Measurements from ENCODE around the gene CLCN2. TPM values are rescaled to one million over a fixed set of nuclear protein-coding genes. Genes with fewer than 3 reads are reported as not detected.
A peak's percentile ranks its signal among the peaks of the same experiment; 100 is the strongest.

Gene CLCN2
- 3.2 and 4.3 TPM in 2 replicates for total RNA-seq

- Histone ChIP-seq H2AFZ (ENCODE audit: low read length) (peak within 1 kb of the TSS; percentile 88), H3K36me3 (ENCODE audit: insufficient read depth, low read length) (peaks cover 14% of the 10 kb centered on the region), H3K27me3 (ENCODE audit: insufficient read depth, low read length) (no peaks in the 10 kb centered on the region), H3K4me2 (ENCODE audit: insufficient read depth, low read length) (peak within 1 kb of the TSS; percentile 94), H3K4me3 (ENCODE audit: insufficient read depth, low read length) (peak within 1 kb of the TSS; percentile 90), H3K79me2 (ENCODE audit: insufficient read depth, low read length) (peaks cover 30% of the 10 kb centered on the region), H3K4me1 (ENCODE audit: insufficient read depth, low read length) (peaks cover 19% of the 10 kb centered on the region), H3K9me3 (ENCODE audit: low read depth, low read length) (no peaks in the 10 kb centered on the region), H3K27ac (ENCODE audit: low read depth, low read length) (peak within 1 kb of the TSS; percentile 96), H4K20me1 (ENCODE audit: insufficient read depth, low read length) (peaks cover 7% of the 10 kb centered on the region)
- TF ChIP-seq CTCF (IDR thresholded peaks at IDR 0.05; ENCODE audit: extremely low read depth, low read depth, low read length) = no peak
- DNase-seq (ENCODE audit: insufficient read length, low spot score, missing footprints) = peak; percentile 94
These were observed at the start of gene CLCN2, which contains the start of gene POLR2H for GRCh38 chr3:184361532-184361931. Gene CLCN2 (minus strand): TSS chr3:184361605. CDS start chr3:184361479, 126 bp downstream. Gene POLR2H (plus strand): TSS chr3:184361710. CDS start chr3:184363493, 1,783 bp downstream.

GRCh38 chr3:184409946-184410500, 48.6 kb upstream of the CLCN2 start:
- DNase-seq (ENCODE audit: insufficient read length, low spot score, missing footprints) = no peak
- H2AFZ ChIP-seq (ENCODE audit: low read length) = no peak overlapping the region
- no peaks in the 10 kb centered on the region for H3K79me2 ChIP-seq (ENCODE audit: insufficient read depth, low read length)
- H3K27ac ChIP-seq (ENCODE audit: low read depth, low read length) = no peak overlapping the region
- H3K9me3 ChIP-seq (ENCODE audit: low read depth, low read length) = peaks cover 4% of the 10 kb centered on the region
- no peak overlapping the region for H3K4me2 ChIP-seq (ENCODE audit: insufficient read depth, low read length)
- peaks cover 7% of the 10 kb centered on the region for H3K27me3 ChIP-seq (ENCODE audit: insufficient read depth, low read length)
- TF ChIP-seq CTCF (IDR thresholded peaks at IDR 0.05; ENCODE audit: extremely low read depth, low read depth, low read length) = no peak
- H4K20me1 ChIP-seq (ENCODE audit: insufficient read depth, low read length) = no peaks in the 10 kb centered on the region
- no peaks in the 10 kb centered on the region for H3K4me1 ChIP-seq (ENCODE audit: insufficient read depth, low read length)
- H3K4me3 ChIP-seq (ENCODE audit: insufficient read depth, low read length) = no peak overlapping the region
- no peaks in the 10 kb centered on the region for H3K36me3 ChIP-seq (ENCODE audit: insufficient read depth, low read length)

GRCh38 chr3:184409331-184409926, 48.0 kb upstream of the CLCN2 start:
- no peaks in the 10 kb centered on the region for H4K20me1 ChIP-seq (ENCODE audit: insufficient read depth, low read length)
- no peaks in the 10 kb centered on the region for H3K4me1 ChIP-seq (ENCODE audit: insufficient read depth, low read length)
- no peak overlapping the region for H3K4me3 ChIP-seq (ENCODE audit: insufficient read depth, low read length)
- H3K27ac ChIP-seq (ENCODE audit: low read depth, low read length) = no peak overlapping the region
- H3K4me2 ChIP-seq (ENCODE audit: insufficient read depth, low read length) = no peak overlapping the region
- DNase-seq (ENCODE audit: insufficient read length, low spot score, missing footprints) = no peak
- H3K27me3 ChIP-seq (ENCODE audit: insufficient read depth, low read length) = peaks cover 7% of the 10 kb centered on the region
- peaks cover 4% of the 10 kb centered on the region for H3K9me3 ChIP-seq (ENCODE audit: low read depth, low read length)
- H3K36me3 ChIP-seq (ENCODE audit: insufficient read depth, low read length) = no peaks in the 10 kb centered on the region
- no peak overlapping the region for H2AFZ ChIP-seq (ENCODE audit: low read length)
- TF ChIP-seq CTCF (IDR thresholded peaks at IDR 0.05; ENCODE audit: extremely low read depth, low read depth, low read length) = no peak
- no peaks in the 10 kb centered on the region for H3K79me2 ChIP-seq (ENCODE audit: insufficient read depth, low read length)

All from osteoblast (primary cell).